SK-N-SH treated with all-trans-retinoic acid at 6 μM for 48 hours (cell line): Measurements from ENCODE around the gene FHOD3.

Experiments
- ATAC-seq: fragments of 200-7000 bp; cut with Tn5 transposase; 3 replicates; pipeline ENCODE4 v1.9.1; 2020; ENCODE audit warnings: mild to moderate bottlenecking, moderate library complexity
- ARNTL ChIP-seq: fragments of 450-650 bp; formaldehyde crosslinking; IDR thresholded peaks from 2 replicates; pipeline ENCODE4 v1.5.0; 2020; ENCODE audit warnings: low read depth, mild to moderate bottlenecking, moderate library complexity, borderline replicate concordance
- BACH2 ChIP-seq: fragments of 250-450 bp; sonication (Bioruptor Pico); IDR thresholded peaks from 2 replicates; pipeline ENCODE4 v1.9.0; 2021; ENCODE audit warnings: mild to moderate bottlenecking, borderline replicate concordance
- CREB5 ChIP-seq: fragments of 250-450 bp; sonication (Bioruptor Pico); IDR thresholded peaks from 2 replicates; pipeline ENCODE4 v1.5.1; 2020; ENCODE audit warnings: low read depth, mild to moderate bottlenecking, moderate library complexity
- CSDC2 ChIP-seq: fragments of 250-450 bp; sonication (Bioruptor Pico); IDR thresholded peaks from 2 replicates; pipeline ENCODE4 v1.5.0; 2020; ENCODE audit warnings: mild to moderate bottlenecking, moderate library complexity
- CSRNP3 ChIP-seq: fragments of 250-450 bp; sonication (Bioruptor Pico); IDR thresholded peaks from 2 replicates; pipeline ENCODE4 v1.5.1; 2021; ENCODE audit warnings: mild to moderate bottlenecking, moderate library complexity
- ESRRG ChIP-seq: fragments of 250-450 bp; sonication (Bioruptor Pico); IDR thresholded peaks from 2 replicates; pipeline ENCODE4 v1.6.1; 2021; ENCODE audit warnings: mild to moderate bottlenecking
- GLIS3 ChIP-seq: fragments of 250-450 bp; sonication (Bioruptor Pico); IDR thresholded peaks from 2 replicates; pipeline ENCODE4 v1.5.0; 2020; ENCODE audit warnings: mild to moderate bottlenecking, moderate library complexity
- ISL1 ChIP-seq: fragments of 250-450 bp; sonication (Bioruptor Pico); IDR thresholded peaks from 2 replicates; pipeline ENCODE4 v2.1.2; 2022; ENCODE audit warnings: mild to moderate bottlenecking, moderate library complexity
- OSR1 ChIP-seq: fragments of 250-450 bp; sonication (Bioruptor Pico); IDR thresholded peaks from 2 replicates; pipeline ENCODE4 v1.8.0; 2022; ENCODE audit warnings: moderate library complexity, mild to moderate bottlenecking, inconsistent platforms
- PATZ1 ChIP-seq: fragments of 250-450 bp; sonication (Bioruptor Pico); IDR thresholded peaks from 2 replicates; pipeline ENCODE4 v1.8.0; 2020; ENCODE audit warnings: mild to moderate bottlenecking, moderate library complexity, borderline replicate concordance
- POU6F1 ChIP-seq: fragments of 250-450 bp; sonication (Bioruptor Pico); IDR thresholded peaks from 2 replicates; pipeline ENCODE4 v1.8.0; 2021; ENCODE audit warnings: low read depth, mild to moderate bottlenecking, moderate library complexity, borderline replicate concordance
- PPARA ChIP-seq: fragments of 250-450 bp; sonication (Bioruptor Pico); IDR thresholded peaks from 2 replicates; pipeline ENCODE4 v1.5.0; 2020; ENCODE audit warnings: mild to moderate bottlenecking, borderline replicate concordance
- RARB ChIP-seq: fragments of 250-450 bp; sonication (Bioruptor Pico); IDR thresholded peaks from 2 replicates; pipeline ENCODE4 v1.8.0; 2021; ENCODE audit warnings: mild to moderate bottlenecking, moderate library complexity
- SNAI2 ChIP-seq: fragments of 250-450 bp; sonication (Bioruptor Pico); IDR thresholded peaks from 2 replicates; pipeline ENCODE4 v1.5.0; 2020; ENCODE audit warnings: mild to moderate bottlenecking, moderate library complexity
- TCF4 ChIP-seq: fragments of 250-450 bp; sonication (Bioruptor Pico); IDR thresholded peaks from 2 replicates; pipeline ENCODE4 v1.8.0; 2021; ENCODE audit warnings: mild to moderate bottlenecking, moderate library complexity, borderline replicate concordance
- TOX ChIP-seq: fragments of 250-450 bp; sonication (Bioruptor Pico); IDR thresholded peaks from 2 replicates; pipeline ENCODE4 v1.8.0; 2021; ENCODE audit warnings: mild to moderate bottlenecking, moderate library complexity, borderline replicate concordance
- TSHZ2 ChIP-seq: fragments of 250-450 bp; sonication (Bioruptor Pico); IDR thresholded peaks from 2 replicates; pipeline ENCODE4 v1.5.0; 2020; ENCODE audit warnings: mild to moderate bottlenecking, moderate library complexity
- ZC3H10 ChIP-seq: fragments of 250-450 bp; sonication (Bioruptor Pico); IDR thresholded peaks from 2 replicates; pipeline ENCODE4 v1.5.1; 2021; ENCODE audit warnings: mild to moderate bottlenecking, moderate library complexity
- ZFP3 ChIP-seq: fragments of 250-450 bp; sonication (Bioruptor Pico); IDR thresholded peaks from 2 replicates; pipeline ENCODE4 v1.5.0; 2020; ENCODE audit warnings: mild to moderate bottlenecking, moderate library complexity
- ZFP30 ChIP-seq: fragments of 450-650 bp; formaldehyde crosslinking; IDR thresholded peaks from 2 replicates; pipeline ENCODE4 v1.5.0; 2022; ENCODE audit warnings: mild to moderate bottlenecking, moderate library complexity
- ZNF565 ChIP-seq: fragments of 450-650 bp; formaldehyde crosslinking; conservative IDR thresholded peaks from 2 replicates; pipeline ENCODE4 v1.5.0; 2020; ENCODE audit warnings: low read depth, mild to moderate bottlenecking, moderate library complexity
- ZNF70 ChIP-seq: fragments of 450-650 bp; formaldehyde crosslinking; IDR thresholded peaks from 2 replicates; pipeline ENCODE4 v1.5.0; 2020; ENCODE audit warnings: mild to moderate bottlenecking, moderate library complexity
- ZNF8 ChIP-seq: fragments of 450-650 bp; formaldehyde crosslinking; IDR thresholded peaks from 2 replicates; pipeline ENCODE4 v1.5.0; 2020; ENCODE audit warnings: mild to moderate bottlenecking, moderate library complexity

Gene FHOD3

GRCh38 chr18:36655074-36655473 lies 357.6 kb downstream of the FHOD3 start:
- TF ChIP-seq ZNF565 (CRISPR knock-in tag) (no peak), OSR1 (CRISPR knock-in tag) (no peak), GLIS3 (CRISPR knock-in tag) (no peak), ARNTL (no peak), ZNF8 (CRISPR knock-in tag) (no peak), CSRNP3 (CRISPR knock-in tag) (no peak), TSHZ2 (CRISPR knock-in tag) (no peak), PATZ1 (no peak), PPARA (no peak), SNAI2 (CRISPR knock-in tag) (no peak), ZNF70 (CRISPR knock-in tag) (no peak), ZC3H10 (CRISPR knock-in tag) (no peak), ESRRG (CRISPR knock-in tag) (no peak), TOX (no peak), POU6F1 (CRISPR knock-in tag) (no peak), RARB (no peak), CREB5 (CRISPR knock-in tag) (no peak)
- no peak for ATAC-seq

- ATAC-seq: no peak
- TF ChIP-seq ARNTL (no peak), ZNF8 (CRISPR knock-in tag) (no peak), ZFP3 (CRISPR knock-in tag) (no peak), TSHZ2 (CRISPR knock-in tag) (no peak), ZFP30 (no peak), TOX (no peak), CSDC2 (CRISPR knock-in tag) (no peak), CREB5 (CRISPR knock-in tag) (no peak), PATZ1 (no peak), RARB (no peak), TCF4 (CRISPR knock-in tag) (no peak), PPARA (no peak), POU6F1 (CRISPR knock-in tag) (no peak), ZNF565 (CRISPR knock-in tag) (no peak), BACH2 (CRISPR knock-in tag) (no peak), ZC3H10 (CRISPR knock-in tag) (no peak), ISL1 (CRISPR knock-in tag) (no peak)
Measured at GRCh38 chr18:36655930-36656329, 358.4 kb downstream of the FHOD3 start.
